ENCODE data around the gene PELO.
"Not testable (repeated sequence)": the region's sequence is repeated elsewhere in the genome, so short reads cannot be mapped to it uniquely, and the experiment has no call there.

DNA sequence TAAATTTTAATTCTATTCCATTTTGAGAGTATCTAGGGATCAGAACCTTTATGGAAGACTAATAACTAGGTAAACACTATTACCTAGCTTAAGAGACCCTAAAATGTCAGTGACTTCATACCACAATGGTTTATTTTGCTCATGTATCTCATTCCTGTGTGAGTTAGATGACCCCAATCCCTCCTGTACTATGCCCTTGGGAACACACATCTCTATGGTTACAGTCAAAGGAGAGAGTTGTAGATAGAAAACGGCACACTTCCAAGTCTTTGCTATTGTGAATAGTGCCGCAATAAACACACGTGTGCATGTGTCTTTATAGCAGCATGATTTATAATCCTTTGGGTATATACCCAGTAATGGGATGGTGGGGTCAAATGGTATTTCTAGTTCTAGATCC is 31.1 kb downstream of the PELO start:
- TF ChIP-seq CTCF, POLR2A (IDR thresholded peaks at IDR 0.05): not testable (repeated sequence)

Measured in thyroid gland (tissue), 4 donors.